Measurements from ENCODE around the gene SLC18A3.

SLC18A3 gene

DNA sequence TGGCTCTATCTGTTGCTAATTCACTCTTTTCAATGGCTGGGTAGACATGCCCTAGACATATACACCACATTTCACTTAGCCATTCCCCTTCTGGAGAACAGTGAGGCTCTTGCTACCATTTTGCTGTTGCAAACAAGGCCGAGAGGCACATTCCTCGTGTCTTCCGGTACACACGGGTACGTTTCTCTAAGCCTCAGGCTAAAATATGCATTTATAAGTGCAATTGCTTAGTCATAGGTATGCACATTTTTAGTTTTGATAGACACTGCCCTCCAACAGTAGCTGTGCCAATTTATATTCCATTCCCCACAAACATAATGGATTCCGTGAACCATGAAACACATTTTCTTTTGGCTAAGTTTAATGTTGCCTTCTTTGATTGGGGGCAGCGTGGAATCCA is 16.9 kb downstream of the SLC18A3 start:
- no peak for DNase-seq (ENCODE audit: low read depth in 2 of 2)

DNA sequence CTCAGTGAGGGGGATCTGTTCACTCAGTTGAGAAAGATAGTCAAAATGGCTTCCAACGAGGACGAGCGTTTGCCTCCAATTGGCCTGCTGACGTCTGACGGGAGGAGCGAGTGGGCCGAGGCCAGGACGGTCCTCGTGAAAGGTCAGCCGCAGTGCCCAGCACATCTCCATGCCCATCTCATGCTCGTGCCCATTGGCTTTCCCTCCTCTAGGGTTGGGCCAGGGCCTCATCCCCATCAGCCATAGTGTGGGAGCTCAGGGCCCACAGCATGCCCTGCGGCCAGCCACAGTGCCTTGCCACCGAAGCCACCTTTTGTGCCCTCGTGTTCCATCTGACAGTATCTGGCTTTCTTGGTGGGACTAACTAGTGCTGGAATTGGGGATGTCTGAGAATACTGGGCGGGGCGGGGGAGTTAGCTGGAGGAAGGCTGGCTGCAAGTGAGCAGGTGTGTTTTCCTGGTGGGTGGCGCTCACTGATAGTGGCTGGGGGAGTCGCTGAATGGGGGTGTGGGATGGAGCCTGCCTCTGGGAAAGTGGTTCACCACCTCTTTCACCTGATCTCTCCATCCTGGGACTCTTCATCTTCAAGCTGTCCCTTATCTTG is 17.6 kb downstream of the SLC18A3 start:
- DNase-seq (ENCODE audit: low read depth in 2 of 2) = no peak

DNA sequence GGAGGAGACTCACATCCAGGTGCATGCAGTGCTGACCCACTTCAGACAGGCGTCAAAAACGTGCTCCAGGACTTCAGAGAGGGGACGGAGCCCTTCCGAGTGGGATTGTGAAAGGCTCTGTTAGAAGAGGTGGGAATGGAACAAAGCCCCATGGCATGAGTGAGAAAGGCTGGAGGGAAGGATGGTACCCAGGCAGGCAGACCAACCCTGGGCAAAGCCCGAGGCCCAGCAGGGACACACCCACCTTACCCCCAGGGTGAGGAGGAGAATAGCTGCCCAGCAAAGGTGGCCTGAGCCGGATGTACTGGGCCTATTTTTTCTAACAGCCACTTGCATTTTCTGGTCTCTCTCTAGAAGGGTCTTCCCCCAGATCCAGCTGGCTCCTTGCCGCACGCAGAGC is 18.5 kb downstream of the SLC18A3 start:
- DNase-seq (ENCODE audit: low read depth in 2 of 2) = no peak

DNA sequence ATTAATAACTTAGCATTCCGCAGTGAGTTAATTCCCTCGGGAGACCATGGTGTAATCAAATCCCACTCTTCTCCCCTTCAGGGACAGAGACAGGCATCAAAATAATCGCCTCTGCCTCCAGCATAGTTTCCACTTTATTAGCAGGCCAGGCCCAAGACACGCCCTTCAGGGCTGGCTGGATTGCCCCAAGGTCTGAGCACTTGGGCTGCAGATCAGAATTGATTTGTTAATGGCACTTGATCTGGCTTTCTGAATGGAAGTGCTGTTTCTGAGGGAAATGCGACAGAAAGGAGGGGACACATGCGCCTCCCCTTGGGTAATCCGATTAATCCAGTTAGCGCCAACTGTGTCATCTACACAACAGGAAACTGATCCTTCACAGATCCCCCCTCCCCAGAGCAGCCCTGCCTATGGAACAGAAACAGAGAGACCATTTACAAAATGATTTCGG is 19.3 kb downstream of the SLC18A3 start:
- DNase-seq (ENCODE audit: low read depth in 2 of 2) = no peak

DNA sequence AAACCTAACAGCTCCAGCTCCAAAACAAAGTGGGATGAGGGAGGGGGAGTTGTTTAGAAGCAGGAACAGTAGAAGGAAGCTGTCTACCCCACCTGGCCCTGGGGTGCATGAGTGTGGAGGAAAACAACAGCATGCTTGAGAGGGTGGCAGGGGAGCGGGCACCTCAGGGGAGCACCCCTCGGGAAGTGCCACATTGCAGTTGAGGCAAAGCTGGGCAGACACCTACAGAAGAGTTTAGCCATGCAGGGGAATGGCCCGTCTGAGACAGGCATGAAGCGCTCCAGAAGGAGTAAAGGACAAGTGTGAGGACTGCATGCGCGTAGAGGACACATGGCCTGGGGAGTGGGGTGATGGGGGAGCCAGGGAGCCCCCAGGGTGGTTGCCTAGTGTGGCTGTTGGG is 21.9 kb downstream of the SLC18A3 start:
- DNase-seq (ENCODE audit: low read depth in 2 of 2) = no peak

DNA sequence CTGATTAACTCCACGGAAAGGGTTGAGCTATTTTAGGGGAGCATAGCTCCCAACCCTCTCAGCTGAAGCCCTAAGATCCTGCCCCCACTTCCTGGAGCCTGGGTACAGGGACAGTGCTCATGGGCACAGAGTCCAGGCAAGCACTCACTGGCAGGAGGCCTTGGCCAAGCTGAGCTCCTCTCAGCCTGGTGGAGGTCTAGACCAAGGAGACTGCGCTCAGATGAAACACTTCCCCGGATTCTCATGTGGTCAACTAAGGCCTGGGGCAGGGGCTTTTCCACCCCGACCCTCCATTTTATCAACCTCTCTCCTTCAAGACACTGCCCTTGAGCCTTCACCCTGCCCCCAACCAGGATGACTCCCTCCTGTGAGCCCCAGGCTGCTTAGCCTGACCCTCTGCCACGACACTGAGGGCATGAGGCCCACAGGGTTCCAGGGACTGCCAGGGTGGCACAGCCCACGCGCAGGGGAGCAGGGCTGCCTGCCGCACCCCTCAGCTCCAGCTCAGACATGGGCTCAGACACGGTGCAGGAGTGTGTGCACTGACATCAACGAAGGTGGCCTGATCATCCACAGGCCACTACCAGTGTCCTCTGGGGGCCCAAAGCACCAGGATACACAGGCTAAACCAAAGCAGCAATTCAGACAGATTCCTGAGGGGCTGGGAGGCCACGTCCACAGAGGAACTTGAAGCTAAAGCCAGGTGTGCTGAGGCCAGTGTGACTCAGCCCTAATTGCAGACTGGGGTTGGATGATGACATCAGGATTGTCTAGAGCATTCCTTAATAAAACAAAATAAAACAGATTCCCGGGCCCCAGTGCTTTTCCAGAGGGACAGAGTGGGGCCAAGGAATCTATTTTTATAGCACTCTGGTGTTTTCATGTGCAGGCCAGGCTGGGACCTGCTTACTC is 22.6 kb downstream of the SLC18A3 start:
- no peak for DNase-seq (ENCODE audit: low read depth in 2 of 2)

DNA sequence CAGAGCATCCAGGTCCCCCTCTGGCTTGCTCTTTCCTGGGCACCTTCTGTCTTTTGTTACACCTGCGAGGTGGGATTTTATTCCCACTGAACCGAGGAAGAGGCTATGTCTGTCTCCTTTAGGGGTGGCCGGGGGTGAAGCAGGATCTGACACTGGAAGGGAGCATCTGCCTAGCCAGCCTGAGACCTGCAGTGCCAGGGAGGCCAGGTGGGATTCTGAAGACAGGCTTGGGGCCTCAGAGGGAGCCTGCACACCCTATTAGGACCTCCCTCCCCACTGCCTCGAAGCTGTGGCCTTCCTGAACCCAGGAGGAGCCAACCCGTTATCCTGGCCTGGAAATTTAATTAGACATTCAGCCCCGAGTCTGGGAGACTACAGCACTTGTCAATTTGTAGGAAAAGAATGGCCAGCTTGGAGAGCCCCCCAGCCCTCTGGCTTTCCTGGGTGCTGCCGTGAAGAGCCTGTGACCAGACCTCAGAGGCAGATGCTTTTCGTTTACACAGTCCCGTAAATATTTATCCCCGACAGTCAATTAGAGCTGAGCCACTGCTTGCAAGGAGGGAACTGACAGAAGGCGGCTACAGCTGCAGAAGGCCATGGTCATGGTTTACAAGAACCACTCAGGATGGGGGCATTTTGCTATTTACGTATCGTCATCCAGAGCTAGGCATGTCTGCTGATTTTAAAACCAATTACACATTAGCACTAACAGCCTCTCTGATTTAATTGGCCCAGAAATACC is 23.4 kb downstream of the SLC18A3 start:
- no peak for DNase-seq (ENCODE audit: low read depth in 2 of 2)

DNA sequence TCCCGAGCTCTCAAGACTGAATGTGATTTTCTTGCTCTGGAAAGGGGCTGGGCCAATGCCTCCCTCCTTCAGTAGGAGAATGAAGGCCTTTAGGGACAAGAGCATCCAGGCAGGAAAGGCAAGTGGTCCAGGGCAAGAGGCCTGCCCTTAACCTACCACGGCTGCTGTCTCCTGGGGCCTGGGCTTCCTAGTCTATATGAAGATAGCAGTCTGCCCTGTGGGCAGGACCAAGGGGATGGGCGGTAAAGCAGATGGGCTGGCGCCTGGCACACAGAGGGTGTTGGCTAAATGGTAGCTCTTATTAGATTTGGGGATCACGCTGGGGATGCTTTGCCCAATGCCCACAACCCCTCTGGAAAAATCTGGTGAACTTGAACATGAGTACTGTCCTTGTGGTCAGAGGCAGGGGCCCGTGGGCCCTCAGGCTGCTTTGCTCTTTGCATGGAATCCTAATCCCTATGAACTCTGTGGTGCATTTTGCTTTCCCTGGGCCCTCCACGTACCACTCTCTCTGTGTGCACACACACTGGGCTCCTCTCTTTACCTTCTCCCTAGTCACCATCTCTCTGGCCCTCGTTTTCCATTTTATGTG is 24.1 kb downstream of the SLC18A3 start:
- DNase-seq (ENCODE audit: low read depth in 2 of 2) = no peak

DNA sequence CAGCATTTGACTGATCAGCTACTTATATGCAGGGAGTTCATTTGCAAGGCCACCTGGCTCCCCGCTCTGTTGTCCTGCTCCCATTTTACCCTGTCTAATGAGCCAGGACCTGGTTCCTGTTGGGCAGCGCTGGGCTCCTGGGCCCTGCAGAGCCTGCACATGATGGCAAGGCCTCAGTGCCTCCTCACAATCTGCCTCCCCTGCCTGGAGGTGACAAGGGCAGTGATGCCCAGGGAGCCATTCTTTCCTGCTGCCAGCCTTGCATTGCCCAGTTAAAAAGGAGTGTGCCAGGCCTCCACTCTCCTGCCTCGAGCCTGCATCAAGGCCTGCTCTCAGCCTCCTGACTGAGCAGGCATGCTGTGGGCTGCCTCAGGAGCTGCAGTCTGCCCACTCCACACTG is 32.2 kb downstream of the SLC18A3 start:
- DNase-seq (ENCODE audit: low read depth in 2 of 2) = no peak

DNA sequence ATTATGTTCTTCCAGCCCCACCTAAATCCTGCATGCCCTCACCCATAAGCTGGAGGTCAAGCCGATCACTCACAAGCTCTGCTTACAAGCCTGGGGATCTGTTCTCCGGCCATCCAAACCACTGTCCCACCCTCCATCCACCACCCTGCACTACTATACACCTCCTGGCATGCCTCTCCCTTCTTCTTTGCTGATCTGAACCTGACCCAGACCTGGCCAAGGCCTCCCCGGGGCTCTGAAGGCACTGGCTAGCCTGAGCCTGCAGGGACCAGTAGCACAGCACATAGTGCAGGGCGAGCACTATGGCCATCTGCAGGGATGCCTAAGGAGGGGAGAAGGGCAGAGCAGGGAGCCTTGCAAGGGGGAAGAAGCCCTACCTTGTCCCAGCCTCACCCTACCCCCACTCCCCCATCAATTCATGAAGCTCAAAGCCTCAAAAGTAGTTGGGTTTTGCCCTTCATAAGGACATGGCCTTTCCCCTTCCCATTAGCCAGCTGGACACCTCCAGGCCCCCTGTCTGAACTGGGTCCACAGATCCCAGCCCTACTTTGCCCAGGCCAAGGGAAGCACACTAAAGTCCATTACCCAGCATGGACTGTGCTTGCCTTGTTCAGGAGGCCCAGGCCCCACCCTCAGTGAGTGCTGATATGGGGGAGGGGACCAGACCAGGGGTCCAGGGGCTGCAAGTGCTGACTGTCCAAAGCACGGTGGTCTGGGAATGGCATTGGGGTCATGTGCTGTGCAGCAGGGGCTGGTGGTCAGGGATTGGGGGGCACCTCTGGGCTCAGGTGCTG is 33.3 kb downstream of the SLC18A3 start:
- DNase-seq (ENCODE audit: low read depth in 2 of 2) = no peak

DNA sequence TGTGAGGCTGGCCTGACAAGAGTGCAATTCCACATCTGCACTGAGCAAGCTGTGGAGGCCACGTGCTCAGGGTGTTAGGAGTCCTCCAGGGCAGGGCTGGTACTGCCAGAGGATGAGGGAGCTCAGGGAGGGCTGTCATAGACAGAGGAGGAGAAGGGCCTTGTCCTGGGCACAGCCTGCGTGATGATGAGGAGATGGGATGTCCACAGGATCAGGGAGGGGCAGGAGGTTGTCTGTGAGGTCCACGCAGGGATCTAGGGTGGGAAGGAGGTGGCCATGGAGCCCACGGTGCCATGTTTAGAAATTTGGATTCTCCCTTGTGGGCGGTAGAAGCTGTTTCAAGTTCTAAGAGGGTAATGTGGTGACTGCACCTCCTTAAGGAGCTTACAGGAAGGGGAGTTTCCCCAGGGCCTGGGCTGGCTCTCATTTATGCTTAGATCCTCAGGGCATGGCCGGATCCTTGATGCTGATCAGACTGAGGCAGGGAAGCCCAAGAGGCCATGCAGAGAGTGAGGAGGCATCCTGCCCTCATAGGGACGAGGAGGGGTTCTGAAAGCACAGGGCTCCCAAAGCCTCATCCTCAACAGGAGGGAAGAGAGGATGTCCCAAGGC is 34.0 kb downstream of the SLC18A3 start:
- DNase-seq (ENCODE audit: low read depth in 2 of 2) = no peak

DNA sequence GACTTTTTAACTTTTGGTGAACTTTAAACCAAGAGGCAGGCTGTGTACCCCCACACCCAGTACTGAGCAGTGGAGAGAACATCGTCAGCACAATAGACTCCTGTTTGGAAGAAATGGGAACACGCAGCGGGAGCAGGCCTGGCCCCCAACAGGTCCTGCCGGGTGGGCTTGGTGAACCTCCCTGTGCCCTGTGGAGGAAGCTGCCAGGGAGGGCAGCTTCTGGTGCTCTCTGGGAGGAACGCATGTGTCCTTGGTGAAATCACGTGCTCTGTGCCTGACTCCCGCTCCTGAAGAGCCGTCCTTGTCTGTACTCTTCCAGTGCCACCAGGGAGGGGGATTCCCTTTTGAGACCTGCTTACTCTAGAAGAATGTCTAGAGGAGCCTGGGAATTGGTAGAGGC is 35.3 kb downstream of the SLC18A3 start:
- DNase-seq (ENCODE audit: low read depth in 2 of 2) = no peak

DNA sequence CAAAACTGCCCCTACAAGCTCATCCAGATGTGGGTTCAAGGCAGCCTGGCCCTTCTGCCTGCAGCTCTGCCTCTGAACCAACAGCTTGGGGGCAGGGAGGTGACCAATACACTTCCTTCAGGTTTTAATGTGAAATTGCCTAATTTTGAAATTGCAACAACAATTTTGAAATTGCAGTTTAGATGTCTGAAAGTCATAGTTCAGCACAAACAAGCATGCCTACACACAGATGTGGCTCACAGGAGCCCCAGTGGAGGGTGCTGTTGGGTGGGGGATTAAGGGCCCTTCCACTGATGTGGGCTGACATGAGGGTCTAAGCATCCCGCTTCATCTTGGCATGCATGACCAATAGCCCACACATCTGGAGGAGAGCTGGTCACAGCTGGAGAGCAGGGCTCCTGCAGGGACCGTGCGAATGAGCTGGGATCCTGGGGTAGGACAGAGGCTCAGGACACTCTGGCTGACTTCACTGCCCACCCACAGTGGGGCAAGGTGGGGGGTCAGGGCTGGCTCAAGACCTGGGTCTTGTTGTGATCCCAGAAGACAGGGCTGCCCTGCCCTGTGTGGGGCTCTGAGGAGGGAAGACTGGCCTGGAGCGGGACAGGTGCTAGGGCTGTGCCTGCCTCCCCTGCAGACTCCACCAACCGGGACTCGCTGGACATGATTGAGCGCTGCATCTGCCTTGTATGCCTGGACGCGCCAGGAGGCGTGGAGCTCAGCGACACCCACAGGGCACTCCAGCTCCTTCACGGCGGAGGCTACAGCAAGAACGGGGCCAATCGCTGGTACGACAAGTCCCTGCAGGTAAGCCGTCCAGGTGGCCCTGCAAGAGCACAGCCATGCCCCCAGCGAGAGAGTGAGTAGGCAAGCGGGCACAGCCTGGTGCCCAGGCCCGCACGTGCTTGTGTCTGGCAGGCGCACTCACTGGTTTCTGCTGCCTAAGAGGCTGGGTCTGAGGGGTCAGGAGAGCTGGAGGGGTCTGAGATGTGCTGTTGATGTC is 36.1 kb downstream of the SLC18A3 start:
- DNase-seq (ENCODE audit: low read depth in 2 of 2) = no peak

DNA sequence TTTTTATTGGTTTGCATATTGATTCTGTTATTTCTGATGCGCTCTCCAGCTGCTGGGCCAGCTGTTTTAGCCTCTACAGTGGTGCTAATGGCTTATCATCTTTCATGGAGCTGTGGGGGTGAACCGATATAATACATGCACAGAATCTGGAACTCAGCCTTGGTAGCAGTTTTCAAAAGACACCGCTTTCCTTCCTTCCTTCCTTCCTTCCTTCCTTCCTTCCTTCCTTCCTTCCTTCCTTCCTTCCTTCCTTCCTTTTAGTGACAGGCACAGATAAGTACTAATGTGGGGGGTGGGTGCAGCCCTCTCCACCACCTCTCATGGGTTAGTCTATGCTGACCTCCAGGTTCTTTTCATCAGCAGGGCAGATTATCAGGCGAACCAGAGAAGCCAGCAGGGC is 37.4 kb downstream of the SLC18A3 start:
- DNase-seq (ENCODE audit: low read depth in 2 of 2) = no peak

DNA sequence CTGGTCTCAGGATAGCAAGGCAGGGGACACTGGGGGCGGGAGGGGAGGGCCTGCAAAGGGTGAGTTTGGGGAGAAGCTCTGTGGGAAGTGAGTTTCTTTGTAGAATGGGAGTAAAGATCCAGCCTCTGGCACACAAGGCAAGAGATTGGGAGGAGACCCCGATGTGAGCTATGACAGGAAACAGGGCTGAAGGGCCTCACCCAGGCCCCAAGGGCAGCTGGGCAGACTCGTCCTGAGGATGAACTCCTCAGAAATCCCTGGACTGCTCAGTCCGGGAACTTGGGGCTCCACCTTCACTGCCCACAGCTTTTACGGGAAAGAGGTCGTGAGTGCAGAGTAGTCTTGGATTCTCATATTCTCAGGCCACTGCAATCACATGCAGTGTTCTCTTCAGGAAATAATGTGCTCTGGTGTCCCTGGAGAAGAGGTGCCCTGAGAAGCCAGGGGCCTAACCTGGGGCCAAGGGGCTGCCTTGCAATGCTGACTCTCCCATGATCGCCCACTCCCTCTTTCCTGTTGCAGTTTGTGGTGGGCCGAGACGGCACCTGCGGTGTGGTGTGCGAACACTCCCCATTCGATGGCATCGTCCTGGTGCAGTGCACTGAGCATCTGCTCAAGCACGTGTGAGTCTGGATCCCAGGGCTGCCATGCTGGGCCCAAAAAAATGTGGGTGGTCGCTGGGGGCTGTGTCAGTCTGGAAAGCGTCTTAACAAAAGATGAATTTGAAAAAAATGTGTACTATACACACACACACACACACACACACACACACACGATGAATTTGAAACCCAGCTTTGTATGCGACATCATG is 38.1 kb downstream of the SLC18A3 start:
- DNase-seq (ENCODE audit: low read depth in 2 of 2) = no peak

DNA sequence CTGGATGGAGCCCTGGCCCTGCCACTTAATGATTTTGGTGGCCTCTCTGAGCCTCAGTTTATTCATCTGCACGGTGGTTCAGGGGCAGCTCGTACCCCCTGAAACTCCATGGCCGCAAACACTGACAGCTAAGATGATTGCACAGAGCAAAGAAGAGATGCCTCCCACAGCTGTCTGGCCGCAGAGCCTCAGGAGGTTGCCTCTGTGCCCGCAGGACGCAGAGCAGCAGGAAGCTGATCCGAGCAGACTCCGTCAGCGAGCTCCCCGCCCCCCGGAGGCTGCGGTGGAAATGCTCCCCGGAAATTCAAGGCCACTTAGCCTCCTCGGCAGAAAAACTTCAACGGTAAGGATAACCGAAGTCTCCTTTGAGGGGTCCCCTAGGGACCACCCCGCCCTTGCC is 39.2 kb downstream of the SLC18A3 start:
- DNase-seq (ENCODE audit: low read depth in 2 of 2) = no peak

DNA sequence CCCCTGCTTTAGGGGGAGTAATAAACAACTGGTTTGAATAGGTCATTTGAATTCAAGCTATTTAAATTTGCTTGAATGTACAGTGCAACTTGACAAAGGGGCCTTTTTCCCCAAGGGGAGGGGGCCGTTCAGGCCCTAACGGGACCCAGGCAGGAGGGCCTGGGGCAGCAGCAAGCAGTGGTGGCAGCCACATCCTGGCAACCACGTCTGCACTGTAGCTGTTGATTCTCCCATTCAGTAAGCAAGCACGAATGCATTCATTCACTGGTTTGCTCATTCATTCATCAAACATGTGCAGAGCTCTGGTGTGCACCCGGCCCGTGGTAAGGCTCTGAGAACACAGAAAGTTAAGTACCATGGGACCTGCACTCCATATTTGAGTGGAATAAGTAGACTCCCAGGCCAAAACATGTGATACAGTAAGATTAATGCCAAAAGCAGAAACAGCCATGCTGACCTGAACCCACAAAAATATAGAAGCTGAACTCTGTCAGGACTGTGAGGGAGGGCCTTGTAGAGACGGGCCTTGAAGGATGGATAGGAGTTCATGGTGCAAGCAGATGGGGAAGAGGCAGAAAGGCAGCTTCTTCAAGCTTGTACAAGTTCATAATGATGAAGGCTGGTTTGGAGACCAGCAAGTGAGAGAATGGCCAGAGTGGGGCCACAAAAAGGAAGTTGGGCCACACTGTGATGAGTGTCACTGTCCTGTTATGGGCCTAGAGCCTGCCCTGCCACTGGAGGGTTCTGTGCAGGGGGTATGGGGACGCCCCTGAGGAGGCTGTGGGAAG is 40.0 kb downstream of the SLC18A3 start:
- no peak for DNase-seq (ENCODE audit: low read depth in 2 of 2)

DNA sequence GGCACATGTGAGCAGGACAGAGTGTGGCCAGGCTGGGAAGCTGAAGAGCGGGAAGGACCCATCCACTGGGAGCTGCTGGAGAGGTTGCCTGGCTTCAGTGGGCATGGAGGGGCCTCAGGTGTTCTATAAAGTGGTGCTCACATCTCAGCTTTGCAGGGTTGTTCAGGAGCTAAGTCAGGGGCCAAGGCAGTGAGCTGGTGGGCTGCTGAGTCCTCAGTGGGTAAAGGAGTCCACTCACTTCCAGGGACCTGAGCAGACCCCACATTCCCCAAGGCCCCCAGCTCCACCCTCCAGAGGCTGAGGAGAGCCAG is 40.6 kb downstream of the SLC18A3 start:
- no peak for DNase-seq (ENCODE audit: low read depth in 2 of 2)

Measured in stimulated activated CD4-positive, alpha-beta T cell treated with anti-CD3 and anti-CD28 coated beads, Interleukin-1b, Interleukin-23, amount 100 ng/mL, for 4 hours (primary cell).